Measurements from ENCODE around the gene ATXN7L2. TPM values are rescaled to one million over a fixed set of nuclear protein-coding genes. Genes with fewer than 3 reads are reported as not detected.

ATXN7L2 gene
- total RNA-seq, 1 experiment from 2014 or later, result 1.9 TPM

GRCh38 chr1:109476825-109477224 is 6.9 kb upstream of the ATXN7L2 start:
- DNase-seq (ENCODE audit: low spot score), result no peak

GRCh38 chr1:109477821-109478220 is 5.9 kb upstream of the ATXN7L2 start:
- no peak for DNase-seq (ENCODE audit: low spot score)

- DNase-seq (ENCODE audit: low spot score), result no peak
Measured at GRCh38 chr1:109478806-109479205, 4.9 kb upstream of the ATXN7L2 start.

DNA sequence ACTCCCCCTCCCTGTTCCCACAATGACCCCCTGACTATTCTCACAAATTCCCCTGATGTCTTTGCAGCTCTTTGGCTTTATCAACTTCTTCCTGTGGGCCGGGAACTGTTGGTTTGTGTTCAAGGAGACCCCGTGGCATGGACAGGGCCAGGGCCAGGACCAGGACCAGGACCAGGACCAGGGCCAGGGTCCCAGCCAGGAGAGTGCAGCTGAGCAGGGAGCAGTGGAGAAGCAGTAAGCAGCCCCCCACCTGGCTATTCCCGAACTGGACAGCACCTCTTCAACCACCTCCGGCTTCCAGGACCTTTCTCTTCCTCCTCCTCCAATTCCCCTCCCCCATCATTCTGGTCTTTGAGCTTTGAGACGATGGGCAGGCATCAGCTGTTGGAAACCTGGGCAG is 4.4 kb upstream of the ATXN7L2 start:
- DNase-seq (ENCODE audit: low spot score), result no peak

- no peak for DNase-seq (ENCODE audit: low spot score)
Measured at GRCh38 chr1:109479901-109480300, 3.8 kb upstream of the ATXN7L2 start.

DNA sequence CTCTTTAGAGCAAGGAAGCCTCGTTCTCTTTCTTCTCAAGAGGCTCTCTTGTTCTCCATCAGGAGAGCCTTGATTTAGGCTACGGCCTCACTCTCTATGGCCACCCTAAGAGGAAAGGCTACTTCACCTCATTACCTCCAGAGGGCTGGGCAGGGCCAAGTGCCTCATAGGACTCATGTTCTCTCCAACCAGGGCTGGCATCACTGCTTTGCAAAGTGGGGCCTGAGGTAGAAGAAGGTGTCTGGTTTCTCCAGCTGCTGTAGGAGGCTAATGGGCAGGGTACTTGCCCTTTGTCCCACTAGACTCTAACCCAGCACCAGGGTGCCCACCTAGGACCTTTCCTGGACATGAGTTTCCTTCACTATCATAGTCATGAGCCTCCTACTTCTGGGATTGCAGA is 2.1 kb upstream of the ATXN7L2 start:
- no peak for DNase-seq (ENCODE audit: low spot score)

- no peak for DNase-seq (ENCODE audit: low spot score)
Measured at GRCh38 chr1:109482242-109482641, 1.5 kb upstream of the ATXN7L2 start.

- DNase-seq (ENCODE audit: low spot score), result no peak
Measured at GRCh38 chr1:109482791-109483671, 674 bp upstream of the ATXN7L2 start.

DNA sequence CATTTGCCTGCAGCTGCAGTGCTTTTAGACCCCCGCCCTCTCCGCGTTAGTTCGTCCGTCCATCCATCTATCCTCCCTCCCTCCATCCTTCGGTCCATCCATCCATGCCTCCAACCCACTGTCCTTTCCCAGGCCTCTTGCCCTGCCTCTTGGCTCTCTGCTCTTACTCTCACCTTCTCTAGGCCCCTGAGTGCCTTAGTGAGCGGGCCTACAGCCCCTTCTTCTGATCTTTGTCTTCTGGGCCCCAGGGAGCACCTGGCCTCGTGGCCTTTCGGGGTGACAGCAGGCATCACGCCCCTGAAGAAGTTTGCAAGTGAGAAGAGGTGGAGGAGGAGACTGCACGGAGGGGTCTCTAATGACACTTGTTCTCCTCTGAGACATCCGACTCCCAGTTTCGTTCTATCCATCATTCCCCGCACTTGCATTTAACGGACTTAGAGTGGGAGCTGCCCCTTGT is 842 bp downstream of the ATXN7L2 start:
- no peak for DNase-seq (ENCODE audit: low spot score)

GRCh38 chr1:109485001-109485400 is 1.3 kb downstream of the ATXN7L2 start:
- no peak for DNase-seq (ENCODE audit: low spot score)

- DNase-seq (ENCODE audit: low spot score), result no peak
Measured at GRCh38 chr1:109487261-109487660, 3.6 kb downstream of the ATXN7L2 start.

GRCh38 chr1:109488201-109488600 is 4.5 kb downstream of the ATXN7L2 start:
- DNase-seq (ENCODE audit: low spot score), result no peak

GRCh38 chr1:109488696-109489095 is 5.0 kb downstream of the ATXN7L2 start:
- DNase-seq (ENCODE audit: low spot score), result no peak

- DNase-seq (ENCODE audit: low spot score), result peak; percentile 48
Measured at GRCh38 chr1:109490029-109490933, 6.6 kb downstream of the ATXN7L2 start.

DNA sequence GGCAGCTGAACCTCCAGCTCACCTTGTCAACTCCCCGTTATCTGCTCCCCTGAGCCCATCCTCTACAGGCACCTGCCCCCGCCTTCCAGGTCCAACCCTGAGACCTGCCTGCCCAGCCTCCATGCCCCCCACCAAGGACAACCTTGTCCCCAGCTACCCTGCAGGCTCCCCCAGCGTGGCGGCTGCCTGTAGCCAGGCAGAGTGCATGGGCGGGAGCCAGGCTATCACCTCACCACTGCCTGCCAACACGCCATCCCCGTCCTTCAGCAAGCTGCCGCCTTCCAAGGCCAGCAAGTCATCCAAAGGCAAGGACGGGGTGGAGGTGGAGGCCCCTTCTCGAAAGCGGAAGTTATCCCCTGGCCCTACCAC is 7.2 kb downstream of the ATXN7L2 start:
- no peak for DNase-seq (ENCODE audit: low spot score)

DNA sequence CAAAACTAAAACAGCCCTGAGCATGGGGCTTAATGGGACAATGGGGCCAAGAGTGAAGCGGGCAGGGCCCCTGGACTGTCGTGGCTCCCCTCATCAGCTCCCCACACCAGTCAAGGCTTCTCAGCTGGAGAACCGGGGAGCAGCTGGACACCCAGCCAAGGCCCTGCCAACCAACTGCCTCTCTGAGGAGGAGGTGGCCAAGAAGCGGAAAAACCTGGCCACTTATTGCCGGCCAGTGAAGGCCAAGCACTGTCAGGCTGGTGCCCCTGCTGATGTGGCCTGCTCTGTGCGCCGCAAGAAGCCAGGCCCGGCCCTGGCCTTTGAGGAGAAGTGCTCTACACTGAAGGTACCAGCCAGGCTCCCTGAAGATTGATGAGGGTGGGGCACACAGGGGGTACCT is 7.7 kb downstream of the ATXN7L2 start:
- no peak for DNase-seq (ENCODE audit: low spot score)

- no peak for DNase-seq (ENCODE audit: low spot score)
Measured at GRCh38 chr1:109492779-109493178, 9.1 kb downstream of the ATXN7L2 start.

DNA sequence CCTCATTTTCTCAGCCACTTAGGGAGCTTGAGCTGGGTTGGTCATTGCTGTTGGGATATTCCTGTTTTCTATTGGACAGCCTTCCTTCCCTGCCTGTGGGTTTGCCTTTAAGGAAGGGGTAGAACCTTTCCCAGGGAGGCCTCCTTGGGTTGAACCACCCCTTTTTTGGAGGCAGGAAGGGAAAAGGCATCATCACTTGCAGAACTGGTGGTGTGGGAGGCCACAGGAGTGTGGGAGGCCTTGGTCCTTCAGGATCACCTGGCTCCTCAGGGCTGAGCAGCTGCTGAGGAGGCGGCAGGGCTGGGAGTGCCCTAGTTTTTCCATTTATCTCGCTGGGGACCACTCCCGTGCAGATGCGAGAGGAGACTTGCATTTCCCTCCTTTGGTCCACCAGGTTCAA is 9.5 kb downstream of the ATXN7L2 start:
- no peak for DNase-seq (ENCODE audit: low spot score)

GRCh38 chr1:109493805-109494539 is 10.3 kb downstream of the ATXN7L2 start, which contains the start of gene CYB561D1:
Gene CYB561D1, plus strand, starts transcription at chr1:109494094. Its CDS starts 46 bp downstream, at chr1:109494140.
- DNase-seq (ENCODE audit: low spot score), result peak; percentile 75

DNA sequence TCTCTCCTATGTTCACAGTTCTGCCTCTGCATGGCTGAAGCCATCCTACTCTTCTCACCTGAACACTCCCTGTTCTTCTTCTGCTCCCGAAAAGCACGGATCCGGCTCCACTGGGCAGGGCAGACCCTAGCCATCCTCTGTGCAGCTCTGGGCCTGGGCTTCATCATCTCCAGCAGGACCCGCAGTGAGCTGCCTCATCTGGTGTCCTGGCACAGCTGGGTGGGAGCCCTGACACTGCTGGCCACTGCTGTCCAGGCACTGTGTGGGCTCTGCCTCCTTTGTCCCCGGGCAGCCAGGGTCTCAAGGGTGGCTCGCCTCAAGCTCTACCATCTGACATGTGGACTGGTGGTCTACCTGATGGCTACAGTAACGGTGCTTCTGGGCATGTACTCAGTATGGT is 12.0 kb downstream of the ATXN7L2 start:
- DNase-seq (ENCODE audit: low spot score), result no peak

GRCh38 chr1:109497449-109498160 is 13.9 kb downstream of the ATXN7L2 start:
- no peak for DNase-seq (ENCODE audit: low spot score)

Data from H4 (cell line).